HG02981 (cell line): ENCODE data around the gene CCDC177.

ENCODE experiments used
- ATAC-seq: cut with Tn5 transposase; IDR thresholded peaks from one replicate; pipeline ENCODE4 v1.9.1; 2021; ENCODE audit warnings: mild to moderate bottlenecking, moderate library complexity; ENCODE audit not compliant: unreplicated experiment

The CCDC177 gene

GRCh38 chr14:69574263-69574953 is at the start of gene CCDC177:
Gene CCDC177, minus strand, starts transcription at chr14:69574871. Its CDS starts 1,249 bp downstream, at chr14:69573622.
- ATAC-seq = no peak

GRCh38 chr14:69624136-69624535 is 49.5 kb upstream of the CCDC177 start:
- no peak for ATAC-seq

GRCh38 chr14:69620981-69621380 is 46.3 kb upstream of the CCDC177 start:
- ATAC-seq = no peak

- no peak for ATAC-seq
Measured at GRCh38 chr14:69620211-69620611, 45.5 kb upstream of the CCDC177 start.

DNA sequence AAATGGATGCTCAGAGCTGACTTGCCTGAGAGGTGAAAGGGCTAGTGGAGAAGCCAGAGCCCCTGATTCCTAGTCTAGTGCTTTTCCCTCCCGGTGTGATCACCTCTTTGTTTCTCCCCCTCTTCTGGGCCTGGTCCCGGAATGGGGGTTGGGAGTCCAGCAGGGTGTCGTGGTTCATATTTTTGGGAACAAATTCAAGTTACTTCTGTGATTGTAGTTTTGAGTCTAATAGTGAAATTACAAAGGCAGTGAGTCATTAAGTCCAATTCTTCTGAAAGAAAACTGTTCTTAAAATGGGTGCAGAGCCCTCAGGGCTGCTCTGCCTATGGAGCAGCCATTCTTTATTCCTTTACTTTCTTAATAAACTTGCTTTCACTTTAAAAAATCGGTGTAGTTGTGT is 44.3 kb upstream of the CCDC177 start:
- no peak for ATAC-seq

- ATAC-seq = no peak
Measured at GRCh38 chr14:69617796-69618195, 43.1 kb upstream of the CCDC177 start.

- no peak for ATAC-seq
Measured at GRCh38 chr14:69616408-69616773, 41.7 kb upstream of the CCDC177 start.

GRCh38 chr14:69615496-69616407 is 41.1 kb upstream of the CCDC177 start:
- peak; percentile 54 for ATAC-seq

DNA sequence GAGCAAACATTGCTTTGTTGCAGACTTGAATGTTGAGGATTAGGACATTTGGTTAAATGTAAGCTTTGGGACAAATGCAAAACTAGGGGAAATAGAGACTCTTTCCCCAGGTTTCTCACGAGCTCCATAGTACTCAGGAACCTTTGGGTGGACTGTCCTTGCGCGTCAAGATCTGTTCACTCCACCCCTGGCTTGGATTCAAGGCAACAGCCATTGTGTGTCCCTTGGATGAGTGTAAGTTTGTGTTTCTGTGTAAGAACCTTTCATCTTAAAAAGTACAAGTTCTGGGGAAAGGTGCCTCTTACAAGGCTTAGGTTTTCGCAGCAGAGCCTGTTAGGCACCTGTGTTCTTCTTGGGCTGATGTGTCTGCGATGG is 40.4 kb upstream of the CCDC177 start:
- no peak for ATAC-seq

DNA sequence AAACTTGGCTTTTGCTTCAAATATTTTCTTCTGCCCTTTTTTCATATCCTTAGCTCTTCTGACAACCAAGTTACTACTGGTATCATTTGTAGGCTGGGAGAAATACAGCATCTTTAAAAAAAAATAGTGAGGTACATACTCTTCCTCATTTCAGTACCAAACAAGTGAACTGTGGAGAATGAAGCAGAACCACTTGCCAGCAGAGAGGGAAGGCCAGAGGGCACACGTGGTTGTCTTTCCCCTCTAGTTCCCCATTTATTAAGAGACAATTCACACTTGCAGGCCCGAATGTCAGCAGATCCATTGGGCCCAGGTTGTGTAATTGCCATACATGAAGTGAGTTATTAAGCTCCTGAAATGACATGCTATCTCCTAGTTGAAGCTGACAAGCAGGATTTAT is 39.9 kb upstream of the CCDC177 start:
- peak; percentile 18 for ATAC-seq

DNA sequence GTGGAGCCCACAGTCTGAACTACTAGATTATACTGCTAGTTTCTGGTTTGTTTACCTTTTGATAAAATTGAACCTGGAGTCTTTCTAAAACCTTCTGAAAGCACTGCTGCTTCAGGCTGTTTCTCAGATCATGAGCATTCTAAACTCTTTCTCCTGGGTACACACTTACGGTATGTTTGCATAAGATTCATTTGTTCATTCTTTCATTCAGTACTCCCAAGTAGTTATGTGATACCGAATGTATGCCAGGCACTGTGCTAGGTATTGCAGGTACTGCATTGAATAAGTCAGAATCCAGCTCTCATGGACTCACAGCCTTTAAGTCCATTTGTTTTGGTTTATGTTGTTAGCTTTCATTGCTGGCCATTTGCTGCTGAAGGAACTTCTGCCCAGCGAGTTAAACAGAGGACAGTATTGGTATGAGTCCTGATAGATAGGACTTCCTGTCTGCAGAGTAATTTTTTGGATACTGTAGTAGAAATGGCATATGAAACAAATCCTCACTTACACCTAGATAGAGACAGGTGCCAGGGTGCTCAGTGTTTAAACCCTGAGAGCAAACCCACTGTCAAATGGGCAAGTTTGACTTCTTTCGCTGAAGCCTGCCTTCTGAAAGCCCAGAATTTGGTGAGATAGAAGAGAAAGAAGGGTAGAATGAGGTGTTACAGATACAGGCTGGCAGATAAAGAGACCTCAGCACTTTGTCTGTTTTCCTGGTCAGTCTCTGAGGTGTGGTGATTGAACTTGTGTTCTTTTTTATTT is 38.8 kb upstream of the CCDC177 start:
- ATAC-seq = no peak

DNA sequence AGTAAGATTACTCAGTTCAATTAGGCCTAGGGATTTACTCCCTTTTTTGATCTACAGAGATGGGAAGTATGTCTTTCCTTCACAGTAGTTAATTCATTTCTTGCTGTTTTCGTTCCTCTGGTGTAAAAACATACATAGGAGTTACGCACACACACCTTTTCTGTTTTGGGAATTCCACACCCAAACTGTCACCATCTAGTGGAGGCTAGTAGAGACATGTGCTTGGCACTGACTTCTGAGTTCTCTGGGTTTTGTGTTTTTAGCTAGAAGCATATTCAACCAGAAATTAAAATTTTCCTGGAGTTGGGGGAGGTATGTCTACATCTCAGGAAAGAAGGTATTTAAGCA is 38.1 kb upstream of the CCDC177 start:
- ATAC-seq = no peak

DNA sequence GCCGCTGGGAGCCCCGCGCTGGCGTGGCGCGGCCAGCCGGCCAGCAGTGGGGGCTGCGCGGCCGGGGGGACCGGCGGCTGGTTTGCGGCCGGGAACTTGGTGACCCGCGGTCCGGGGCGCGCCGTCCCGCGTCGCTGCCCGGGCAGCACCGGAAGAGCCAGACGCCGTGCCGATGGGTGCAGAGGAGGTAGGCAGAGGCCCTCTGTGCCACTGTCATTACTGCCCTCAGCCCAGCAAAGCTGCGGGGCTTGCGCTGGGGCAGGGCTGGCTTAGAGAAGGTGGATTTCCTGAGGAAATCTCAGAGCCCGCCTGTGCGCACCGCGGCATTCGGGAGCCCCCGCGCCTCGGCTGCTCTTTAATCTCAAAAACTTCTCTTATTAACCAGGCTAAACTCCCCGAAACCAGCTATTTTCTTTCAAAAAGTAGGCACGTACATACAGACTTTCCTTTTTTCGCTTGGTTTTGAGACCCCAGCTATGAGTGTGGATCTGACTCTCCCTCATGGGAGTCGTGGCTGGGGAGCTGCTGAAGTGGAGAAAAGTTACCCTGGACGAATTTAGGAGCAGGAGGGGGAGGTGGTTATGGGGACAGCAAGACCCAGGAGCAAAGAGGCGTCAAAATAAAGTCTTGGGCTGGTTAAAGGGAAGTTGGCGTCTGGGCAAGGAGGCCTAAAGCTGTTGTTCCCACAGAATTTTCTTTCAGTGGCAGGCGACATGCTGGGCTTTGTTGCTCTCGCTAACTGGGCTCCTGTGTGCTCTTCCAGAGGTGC is 37.5 kb upstream of the CCDC177 start:
- peak; percentile 14 for ATAC-seq

DNA sequence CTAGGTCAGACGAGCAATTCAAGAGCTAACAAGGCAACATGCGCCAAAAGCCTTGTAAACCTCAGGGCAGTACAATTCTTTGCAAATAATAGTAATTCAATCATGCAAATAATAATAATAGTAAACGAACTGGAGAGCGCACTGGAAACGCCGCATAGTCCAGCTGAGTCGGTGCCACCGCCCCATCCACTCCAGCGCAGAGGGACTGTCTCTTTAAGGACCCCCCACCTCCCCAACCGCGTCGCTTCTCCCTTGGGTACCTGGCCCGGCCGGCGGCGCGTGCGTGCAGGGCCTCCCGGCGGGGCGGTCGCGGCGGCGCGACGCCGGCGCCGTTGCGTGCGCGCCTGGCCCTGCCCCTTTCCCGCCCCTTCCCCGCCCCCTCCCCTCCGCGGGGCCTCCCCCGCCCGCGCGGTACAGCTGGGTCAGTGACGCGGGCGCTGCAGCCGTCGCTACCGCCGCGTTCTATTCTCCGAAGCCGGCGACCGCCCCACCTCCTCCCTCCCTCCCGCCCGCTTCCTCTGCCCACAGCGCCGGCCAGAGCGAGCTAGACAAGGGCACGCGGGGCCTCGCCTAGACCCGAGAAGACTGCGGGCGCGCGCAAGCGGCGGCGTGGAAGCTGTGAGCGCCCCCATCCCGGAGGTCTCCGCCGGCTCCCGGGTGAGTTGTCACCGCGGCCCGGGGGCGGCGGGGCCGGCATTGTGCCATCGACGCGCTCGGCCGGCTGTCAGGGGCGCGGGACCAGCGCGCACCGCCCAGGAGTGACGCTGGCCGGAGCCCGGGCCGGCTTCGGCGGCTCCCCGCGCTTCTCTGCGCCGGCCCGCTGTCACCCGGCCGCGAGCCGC is 36.7 kb upstream of the CCDC177 start, which contains the start of gene SUSD6:
TSS of gene SUSD6 (plus strand) at position 425 of the 842 bp plus-strand sequence. CDS start 46,997 bp downstream, outside the sequence.
- ATAC-seq = peak; percentile 46

GRCh38 chr14:69610874-69611171 is 36.2 kb upstream of the CCDC177 start:
- ATAC-seq = no peak

- ATAC-seq = no peak
Measured at GRCh38 chr14:69610020-69610873, 35.6 kb upstream of the CCDC177 start.

DNA sequence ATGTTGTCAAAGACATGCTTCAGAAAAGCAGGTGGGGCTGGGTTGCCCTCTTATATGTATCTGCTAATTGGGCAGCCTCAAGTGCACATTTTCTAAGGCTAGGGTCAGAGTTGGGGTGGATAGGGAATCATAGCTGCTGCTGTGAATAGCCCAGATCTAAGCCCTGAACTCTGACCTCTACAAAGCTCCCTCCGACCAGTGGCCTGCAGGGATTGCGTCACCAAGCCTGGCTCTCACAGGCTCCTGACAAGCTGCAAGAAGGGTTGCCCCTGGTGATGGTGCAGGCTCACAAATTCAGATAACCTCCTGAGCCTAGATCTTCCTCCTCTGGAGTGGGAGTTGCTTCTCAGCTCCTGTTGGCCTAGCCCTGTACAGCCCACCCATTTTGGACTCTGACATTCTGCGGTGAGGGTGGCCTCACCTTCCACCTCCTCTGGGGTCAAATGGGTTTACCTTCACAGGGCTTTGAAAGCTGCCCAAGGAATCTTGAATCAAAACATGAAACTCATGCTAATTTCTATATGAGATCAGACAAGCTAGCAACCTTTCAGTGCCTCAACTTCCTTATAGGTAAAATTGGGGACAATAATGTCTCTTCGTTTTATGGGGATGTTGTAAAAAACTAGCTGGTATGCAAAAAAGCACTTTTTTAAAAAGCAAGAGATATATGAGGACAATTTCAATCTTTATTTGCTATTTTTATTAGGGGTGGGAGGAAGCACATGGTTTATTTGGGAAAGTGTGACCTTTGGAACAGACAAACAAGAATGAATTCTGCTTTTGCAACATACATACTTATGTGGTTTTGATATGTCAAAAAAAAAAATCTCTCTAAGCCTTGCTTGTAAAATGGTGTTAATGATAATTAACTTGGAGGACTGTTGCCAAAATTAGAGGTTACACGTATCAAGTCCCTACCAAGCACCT is 31.9 kb upstream of the CCDC177 start:
- no peak for ATAC-seq

DNA sequence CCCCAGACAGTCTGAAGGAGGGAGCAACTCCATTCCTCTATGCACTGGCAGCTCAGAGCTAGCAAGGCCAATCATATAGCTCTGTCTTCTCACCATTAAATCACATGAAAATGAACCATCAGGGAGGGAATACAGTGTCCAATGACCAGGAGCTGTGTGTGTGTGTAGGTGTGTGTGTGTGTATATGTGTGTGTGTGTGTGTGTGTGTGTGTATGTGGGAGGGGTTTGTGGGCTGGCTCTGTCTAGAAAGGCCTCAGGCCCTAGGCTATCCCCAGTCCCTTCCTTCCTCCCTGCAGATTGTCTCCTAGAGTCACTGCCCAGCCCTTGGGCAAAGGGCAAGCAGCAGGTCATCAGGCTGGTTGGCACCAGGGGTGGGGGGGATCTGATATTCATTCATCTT is 31.1 kb upstream of the CCDC177 start:
- no peak for ATAC-seq
